ENCODE results near the gene RAB40B.

The RAB40B gene

DNA sequence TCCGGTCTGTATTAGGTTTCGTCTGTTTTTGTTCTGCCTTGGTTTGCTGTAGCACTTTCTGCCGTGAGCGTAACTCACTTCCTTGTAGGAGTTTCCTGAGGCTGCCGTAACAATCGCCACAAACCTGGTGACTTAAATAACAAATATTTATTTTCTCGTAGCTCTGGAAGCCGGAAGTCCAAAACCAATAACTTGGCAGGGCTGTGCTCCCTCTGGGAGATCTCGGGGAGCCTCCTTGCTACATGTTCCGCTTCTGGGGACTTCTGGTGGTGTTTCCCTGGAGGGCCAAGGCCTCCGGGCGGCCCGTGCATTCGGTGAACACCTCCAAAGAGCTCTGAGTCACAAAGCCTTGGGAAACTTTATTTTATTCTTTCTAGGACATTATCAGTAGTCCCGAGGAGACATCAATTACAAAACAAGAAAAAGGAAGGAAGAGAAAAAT lies 43.4 kb downstream of the RAB40B start:
- TF ChIP-seq TCF12 (IDR thresholded peaks at IDR 0.05; ENCODE audit: low read depth), result no peak
- TF ChIP-seq ZBTB7A (IDR thresholded peaks at IDR 0.05; ENCODE audit: low read depth), result no peak
- no peak for TF ChIP-seq EGR1 (IDR thresholded peaks at IDR 0.05)
- no peak for TF ChIP-seq YY1 (IDR thresholded peaks at IDR 0.05; ENCODE audit: low read depth)
- TF ChIP-seq TEAD4 (IDR thresholded peaks at IDR 0.05), result no peak
- no peak for TF ChIP-seq CEBPB (IDR thresholded peaks at IDR 0.05)
- TF ChIP-seq, protein P1, sequence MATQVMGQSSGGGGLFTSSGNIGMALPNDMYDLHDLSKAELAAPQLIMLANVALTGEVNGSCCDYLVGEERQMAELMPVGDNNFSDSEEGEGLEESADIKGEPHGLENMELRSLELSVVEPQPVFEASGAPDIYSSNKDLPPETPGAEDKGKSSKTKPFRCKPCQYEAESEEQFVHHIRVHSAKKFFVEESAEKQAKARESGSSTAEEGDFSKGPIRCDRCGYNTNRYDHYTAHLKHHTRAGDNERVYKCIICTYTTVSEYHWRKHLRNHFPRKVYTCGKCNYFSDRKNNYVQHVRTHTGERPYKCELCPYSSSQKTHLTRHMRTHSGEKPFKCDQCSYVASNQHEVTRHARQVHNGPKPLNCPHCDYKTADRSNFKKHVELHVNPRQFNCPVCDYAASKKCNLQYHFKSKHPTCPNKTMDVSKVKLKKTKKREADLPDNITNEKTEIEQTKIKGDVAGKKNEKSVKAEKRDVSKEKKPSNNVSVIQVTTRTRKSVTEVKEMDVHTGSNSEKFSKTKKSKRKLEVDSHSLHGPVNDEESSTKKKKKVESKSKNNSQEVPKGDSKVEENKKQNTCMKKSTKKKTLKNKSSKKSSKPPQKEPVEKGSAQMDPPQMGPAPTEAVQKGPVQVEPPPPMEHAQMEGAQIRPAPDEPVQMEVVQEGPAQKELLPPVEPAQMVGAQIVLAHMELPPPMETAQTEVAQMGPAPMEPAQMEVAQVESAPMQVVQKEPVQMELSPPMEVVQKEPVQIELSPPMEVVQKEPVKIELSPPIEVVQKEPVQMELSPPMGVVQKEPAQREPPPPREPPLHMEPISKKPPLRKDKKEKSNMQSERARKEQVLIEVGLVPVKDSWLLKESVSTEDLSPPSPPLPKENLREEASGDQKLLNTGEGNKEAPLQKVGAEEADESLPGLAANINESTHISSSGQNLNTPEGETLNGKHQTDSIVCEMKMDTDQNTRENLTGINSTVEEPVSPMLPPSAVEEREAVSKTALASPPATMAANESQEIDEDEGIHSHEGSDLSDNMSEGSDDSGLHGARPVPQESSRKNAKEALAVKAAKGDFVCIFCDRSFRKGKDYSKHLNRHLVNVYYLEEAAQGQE (IDR thresholded peaks at IDR 0.05; ENCODE audit: low read depth), result no peak
- no peak for TF ChIP-seq CREB1 (IDR thresholded peaks at IDR 0.05; ENCODE audit: low read depth)

- no peak for TF ChIP-seq EGR1 (IDR thresholded peaks at IDR 0.05)
- TF ChIP-seq TEAD4 (IDR thresholded peaks at IDR 0.05), result no peak
- no peak for TF ChIP-seq CREB1 (IDR thresholded peaks at IDR 0.05; ENCODE audit: low read depth)
These were observed 44.6 kb downstream of the RAB40B start for GRCh38 chr17:82653651-82654528.

GRCh38 chr17:82650723-82651122 lies 47.8 kb downstream of the RAB40B start:
- TF ChIP-seq TAF1 (IDR thresholded peaks at IDR 0.05; ENCODE audit: low read depth) (no peak), CEBPB (IDR thresholded peaks at IDR 0.05) (no peak)
- TF ChIP-seq, protein P2, sequence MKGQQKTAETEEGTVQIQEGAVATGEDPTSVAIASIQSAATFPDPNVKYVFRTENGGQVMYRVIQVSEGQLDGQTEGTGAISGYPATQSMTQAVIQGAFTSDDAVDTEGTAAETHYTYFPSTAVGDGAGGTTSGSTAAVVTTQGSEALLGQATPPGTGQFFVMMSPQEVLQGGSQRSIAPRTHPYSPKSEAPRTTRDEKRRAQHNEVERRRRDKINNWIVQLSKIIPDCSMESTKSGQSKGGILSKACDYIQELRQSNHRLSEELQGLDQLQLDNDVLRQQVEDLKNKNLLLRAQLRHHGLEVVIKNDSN (IDR thresholded peaks at IDR 0.05), result no peak

DNA sequence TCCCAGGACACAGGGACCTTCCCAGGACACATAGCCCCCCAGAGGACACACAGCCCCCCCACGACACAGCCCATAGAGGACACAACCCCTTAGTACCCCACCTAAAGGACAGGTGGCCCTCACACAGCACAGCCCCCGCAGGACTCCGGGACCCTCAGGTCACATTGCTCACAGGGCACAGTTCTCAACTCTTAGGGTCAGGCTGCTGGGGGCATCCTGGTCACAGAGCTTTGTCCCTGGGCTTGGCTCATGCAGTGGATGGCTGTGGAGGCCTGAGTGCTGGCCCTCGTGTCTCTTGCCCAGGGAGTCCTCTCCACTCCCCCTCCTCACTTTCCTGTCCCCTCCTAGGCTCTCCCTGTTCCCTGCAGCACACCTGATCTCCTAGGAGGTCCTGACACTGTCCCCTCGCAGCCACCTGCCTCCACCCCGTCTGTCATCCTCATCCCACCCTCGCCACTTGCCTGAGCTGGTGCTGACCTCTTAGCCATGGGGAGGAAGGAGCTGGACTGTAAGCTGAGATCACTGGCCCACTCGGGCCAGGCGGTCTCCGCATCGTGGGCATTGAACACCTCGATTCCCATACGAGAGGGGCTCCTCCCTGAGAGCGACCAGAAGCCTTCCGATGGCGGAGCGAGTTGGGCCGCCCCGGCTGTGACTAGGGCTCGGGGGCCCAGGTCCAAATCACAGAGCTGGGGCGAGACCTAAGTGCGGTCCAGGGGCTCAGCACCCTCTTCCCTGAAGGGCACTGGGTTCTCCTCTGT lies 48.8 kb downstream of the RAB40B start:
- TF ChIP-seq TAF1 (IDR thresholded peaks at IDR 0.05; ENCODE audit: low read depth) (no peak), FOXM1 (IDR thresholded peaks at IDR 0.05; ENCODE audit: borderline replicate concordance, low read depth) (no peak), TEAD4 (IDR thresholded peaks at IDR 0.05) (no peak), CREB1 (IDR thresholded peaks at IDR 0.05; ENCODE audit: low read depth) (no peak), ZBTB7A (IDR thresholded peaks at IDR 0.05; ENCODE audit: low read depth) (no peak), TCF12 (IDR thresholded peaks at IDR 0.05; ENCODE audit: low read depth) (no peak)
- TF ChIP-seq, protein P2 (IDR thresholded peaks at IDR 0.05), result no peak
- TF ChIP-seq, protein P3, sequence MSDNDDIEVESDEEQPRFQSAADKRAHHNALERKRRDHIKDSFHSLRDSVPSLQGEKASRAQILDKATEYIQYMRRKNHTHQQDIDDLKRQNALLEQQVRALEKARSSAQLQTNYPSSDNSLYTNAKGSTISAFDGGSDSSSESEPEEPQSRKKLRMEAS (IDR thresholded peaks at IDR 0.05), result no peak

- TF ChIP-seq TCF12 (IDR thresholded peaks at IDR 0.05; ENCODE audit: low read depth) (no peak), YY1 (IDR thresholded peaks at IDR 0.05; ENCODE audit: low read depth) (no peak), RAD21 (IDR thresholded peaks at IDR 0.05; ENCODE audit: low read depth) (no peak), EGR1 (IDR thresholded peaks at IDR 0.05) (no peak), FOXM1 (IDR thresholded peaks at IDR 0.05; ENCODE audit: borderline replicate concordance, low read depth) (no peak), TAF1 (IDR thresholded peaks at IDR 0.05; ENCODE audit: low read depth) (no peak), TEAD4 (IDR thresholded peaks at IDR 0.05) (no peak), ZBTB7A (IDR thresholded peaks at IDR 0.05; ENCODE audit: low read depth) (no peak), CEBPB (IDR thresholded peaks at IDR 0.05) (no peak)
- TF ChIP-seq, protein P1 (IDR thresholded peaks at IDR 0.05; ENCODE audit: low read depth), result no peak
- TF ChIP-seq, protein P2 (IDR thresholded peaks at IDR 0.05), result no peak
These were observed 49.7 kb downstream of the RAB40B start for GRCh38 chr17:82648742-82649331.

Measured in Ishikawa (cell line).